SK-N-SH treated with all-trans-retinoic acid at 6 μM for 48 hours (cell line): ENCODE measurements around the gene IQSEC1.

ENCODE experiments used
- CREB5 ChIP-seq: fragments of 250-450 bp; sonication (Bioruptor Pico); IDR thresholded peaks from 2 replicates; pipeline ENCODE4 v1.5.1; 2020; ENCODE audit warnings: low read depth, mild to moderate bottlenecking, moderate library complexity
- CSDC2 ChIP-seq: fragments of 250-450 bp; sonication (Bioruptor Pico); IDR thresholded peaks from 2 replicates; pipeline ENCODE4 v1.5.0; 2020; ENCODE audit warnings: mild to moderate bottlenecking, moderate library complexity
- ESRRG ChIP-seq: fragments of 250-450 bp; sonication (Bioruptor Pico); IDR thresholded peaks from 2 replicates; pipeline ENCODE4 v1.6.1; 2021; ENCODE audit warnings: mild to moderate bottlenecking
- PATZ1 ChIP-seq: fragments of 250-450 bp; sonication (Bioruptor Pico); IDR thresholded peaks from 2 replicates; pipeline ENCODE4 v1.8.0; 2020; ENCODE audit warnings: mild to moderate bottlenecking, moderate library complexity, borderline replicate concordance
- POU6F1 ChIP-seq: fragments of 250-450 bp; sonication (Bioruptor Pico); IDR thresholded peaks from 2 replicates; pipeline ENCODE4 v1.8.0; 2021; ENCODE audit warnings: low read depth, mild to moderate bottlenecking, moderate library complexity, borderline replicate concordance
- TOX ChIP-seq: fragments of 250-450 bp; sonication (Bioruptor Pico); IDR thresholded peaks from 2 replicates; pipeline ENCODE4 v1.8.0; 2021; ENCODE audit warnings: mild to moderate bottlenecking, moderate library complexity, borderline replicate concordance
- ZFP30 ChIP-seq: fragments of 450-650 bp; formaldehyde crosslinking; IDR thresholded peaks from 2 replicates; pipeline ENCODE4 v1.5.0; 2022; ENCODE audit warnings: mild to moderate bottlenecking, moderate library complexity

- TF ChIP-seq CREB5 (no peak), POU6F1 (CRISPR knock-in tag) (no peak), PATZ1 (no peak), TOX (CRISPR knock-in tag) (no peak), ZFP30 (CRISPR knock-in tag) (no peak), CSDC2 (CRISPR knock-in tag) (no peak), ESRRG (CRISPR knock-in tag) (no peak)
These were observed 23.1 kb upstream of the IQSEC1 start for GRCh38 chr3:13096356-13096755.
